Kidney (tissue), 14 donors: Measurements from ENCODE around the gene ZBP1. TPM values are rescaled to one million over a fixed set of nuclear protein-coding genes. Genes with fewer than 3 reads are reported as not detected.

ENCODE experiments used
- DNase-seq, 5 donors: peaks; one replicate each; pipeline ENCODE4 v3.0.0-alpha.2; 2013 to 2020
- FAIRE-seq: peaks from 2 replicates; lab custom pipeline; 2012; peaks lifted over from hg19 to GRCh38; lab: Jason Lieb, UNC
- H3K27ac ChIP-seq, 2 donors: one replicate each; pipeline ENCODE4 v1.7.0; 2013; ENCODE audit warnings: low read depth in 2 of 2, low read length in 2 of 2, inconsistent platforms in 1 of 2
- H3K27me3 ChIP-seq: one replicate; pipeline ENCODE4 v1.7.1; 2013; ENCODE audit warnings: low read length, inconsistent platforms; ENCODE audit not compliant: control insufficient read depth, insufficient read depth
- H3K36me3 ChIP-seq, 3 donors: one replicate each; pipeline versions ENCODE4 v1.7.0 to v1.7.1; 2013; ENCODE audit warnings: low read length in 3 of 3, control low read depth in 1 of 3, inconsistent platforms in 1 of 3; ENCODE audit not compliant: insufficient read depth in 3 of 3, control insufficient read depth in 2 of 3
- H3K4me1 ChIP-seq, 3 donors: one replicate each; pipeline versions ENCODE4 v1.7.0 to v1.7.1; 2013; ENCODE audit warnings: low read length in 3 of 3, inconsistent platforms in 1 of 3, low read depth in 1 of 3; ENCODE audit not compliant: control insufficient read depth in 2 of 3, insufficient read depth in 2 of 3
- H3K4me3 ChIP-seq, 3 donors: one replicate each; pipeline versions ENCODE4 v1.7.0 to v1.8.1; 2013; ENCODE audit warnings: low read length in 3 of 3, control low read depth in 1 of 3, inconsistent platforms in 1 of 3
- H3K9ac ChIP-seq, 3 donors: one replicate each; pipeline versions ENCODE4 v1.7.0 to v1.7.1; 2013; ENCODE audit warnings: low read length in 3 of 3, control low read depth in 1 of 3, inconsistent platforms in 1 of 3
- H3K9me3 ChIP-seq, 3 donors: one replicate each; pipeline versions ENCODE4 v1.7.0 to v1.7.1; 2013; ENCODE audit warnings: low read length in 3 of 3, control low read depth in 1 of 3, inconsistent platforms in 1 of 3; ENCODE audit not compliant: control insufficient read depth in 2 of 3, insufficient read depth in 1 of 3
- intact Hi-C: fragments of 100-400 bp; cut with DNase I; formaldehyde crosslinking; loops from one replicate; pipeline ENCODE4 v1.11.1; 2022
- polyA plus RNA-seq: library from polyadenylated mRNA; stranded (reverse); fragments of 350-450 nt; fragmentation: Illumina TruSeq; extraction: RNeasy Lipid Tissue Mini Kit (QIAGEN cat#74804); gene quantifications from one replicate; pipeline ENCODE4 v1.2.3, GENCODE V29; 2014; ENCODE audit warnings: low read depth, low replicate concordance; ENCODE audit not compliant: insufficient read depth
- total RNA-seq: library from RNA; stranded (reverse); fragmentation: NEBNext Ultra II Directional; extraction: Animal tissue kit (Norgen Biotek cat#: 25700); gene quantifications from one replicate; pipeline ENCODE4 v1.2.1, GENCODE V29; 2021
- TF ChIP-seq, protein P1 (sequence below): IDR thresholded peaks from 3 replicates; pipeline ENCODE4 v1.5.1; 2012; ENCODE audit warnings: mild to moderate bottlenecking, moderate library complexity, borderline replicate concordance; ENCODE audit not compliant: insufficient read depth; ENCODE audit errors: extremely low read depth
- donor health status: control.
- donor health status: control.
- donor health status: control.
- donor health status: control.
- donor health status: control.
- donor health status: DM: yes; HTN: yes; CAD: no.
- donor health status: Normal renal cell carcinoma (clear cell type).

ZBP1 gene
- total and polyA plus RNA-seq, 2 donors from 2014 or later: 3.7 TPM; not detected in 1

DNA sequence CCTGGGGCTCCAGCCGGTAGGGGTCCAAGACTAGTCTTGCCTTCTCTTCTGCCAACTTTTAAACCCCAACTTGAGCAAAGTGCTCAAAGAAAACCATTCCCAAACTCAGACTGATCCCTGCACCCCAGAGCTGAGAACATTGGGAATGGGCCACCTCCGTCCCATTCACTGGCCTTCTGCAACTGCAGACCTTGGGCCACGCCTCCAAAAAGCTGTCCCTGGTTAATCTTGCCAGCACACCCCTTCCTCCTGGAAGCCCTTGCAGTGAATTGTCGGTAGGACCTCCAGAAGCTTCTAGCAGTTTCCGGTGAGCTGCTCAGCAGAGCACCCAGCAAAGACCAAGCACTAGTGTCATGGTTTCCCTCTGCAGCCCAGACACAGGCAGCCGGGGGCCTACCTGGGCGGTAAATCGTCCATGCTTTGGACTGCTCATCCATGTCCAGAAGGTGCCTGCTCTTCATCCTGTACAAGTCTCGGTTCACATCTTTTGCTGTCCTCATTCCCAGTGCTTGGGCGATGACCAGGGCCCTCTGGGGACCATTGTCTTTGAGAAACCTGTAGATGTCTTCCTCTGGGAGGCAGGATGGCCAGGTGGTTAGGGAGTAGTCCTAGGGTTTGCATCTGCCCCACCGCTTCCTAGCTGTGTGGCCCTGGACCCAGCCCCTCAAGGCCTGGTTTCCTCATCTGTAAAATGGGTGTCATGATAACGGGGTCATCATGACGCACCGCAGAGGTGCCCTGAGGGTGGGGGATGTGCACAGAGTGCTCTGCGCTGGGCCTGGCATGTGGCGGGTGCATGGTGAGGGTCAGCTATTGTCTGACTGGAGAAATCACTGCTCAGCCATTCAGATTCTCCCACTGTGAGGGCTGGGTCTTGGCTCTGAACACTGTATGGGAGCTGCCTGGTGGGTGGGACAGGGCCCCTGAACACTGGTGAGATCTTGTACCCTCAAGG is 5.5 kb downstream of the ZBP1 start:
- intact Hi-C loops: no loop called here
- Histone ChIP-seq H3K9ac (no peak overlapping the region), H3K4me3 (no peak overlapping the region), H3K9me3 (no peaks in the 10 kb centered on the region), H3K27me3 (no peaks in the 10 kb centered on the region), H3K36me3 (no peaks in the 10 kb centered on the region), H3K4me1 (no peaks in the 10 kb centered on the region), H3K27ac (no peak overlapping the region)
- TF ChIP-seq, protein P1, sequence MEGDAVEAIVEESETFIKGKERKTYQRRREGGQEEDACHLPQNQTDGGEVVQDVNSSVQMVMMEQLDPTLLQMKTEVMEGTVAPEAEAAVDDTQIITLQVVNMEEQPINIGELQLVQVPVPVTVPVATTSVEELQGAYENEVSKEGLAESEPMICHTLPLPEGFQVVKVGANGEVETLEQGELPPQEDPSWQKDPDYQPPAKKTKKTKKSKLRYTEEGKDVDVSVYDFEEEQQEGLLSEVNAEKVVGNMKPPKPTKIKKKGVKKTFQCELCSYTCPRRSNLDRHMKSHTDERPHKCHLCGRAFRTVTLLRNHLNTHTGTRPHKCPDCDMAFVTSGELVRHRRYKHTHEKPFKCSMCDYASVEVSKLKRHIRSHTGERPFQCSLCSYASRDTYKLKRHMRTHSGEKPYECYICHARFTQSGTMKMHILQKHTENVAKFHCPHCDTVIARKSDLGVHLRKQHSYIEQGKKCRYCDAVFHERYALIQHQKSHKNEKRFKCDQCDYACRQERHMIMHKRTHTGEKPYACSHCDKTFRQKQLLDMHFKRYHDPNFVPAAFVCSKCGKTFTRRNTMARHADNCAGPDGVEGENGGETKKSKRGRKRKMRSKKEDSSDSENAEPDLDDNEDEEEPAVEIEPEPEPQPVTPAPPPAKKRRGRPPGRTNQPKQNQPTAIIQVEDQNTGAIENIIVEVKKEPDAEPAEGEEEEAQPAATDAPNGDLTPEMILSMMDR: no peak
- DNase-seq (peak in 1 of 5 donors; percentile 49), FAIRE-seq (no peak)

DNA sequence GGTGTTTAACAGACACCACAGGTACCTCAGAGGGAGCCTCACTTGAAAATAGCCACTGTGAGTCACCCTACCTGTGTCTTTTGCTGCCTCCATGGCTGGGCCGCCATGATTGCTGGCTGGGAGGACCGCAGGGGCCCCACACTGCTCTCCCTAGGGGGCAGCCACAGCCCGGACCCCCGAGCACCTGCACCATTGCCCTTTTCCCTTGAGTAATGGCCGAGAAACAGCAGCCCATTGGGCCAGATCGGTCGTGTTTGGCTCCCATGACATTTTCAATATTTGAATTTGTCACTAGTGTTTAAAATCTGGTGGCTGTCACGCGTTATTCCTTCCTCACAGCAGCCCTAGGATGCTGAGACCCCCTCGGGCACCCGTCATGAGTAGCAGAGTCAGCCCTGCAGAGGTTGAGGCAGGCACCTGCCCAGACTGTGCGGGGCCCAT is 6.7 kb downstream of the ZBP1 start:
- FAIRE-seq (no peak), DNase-seq (peak in 1 of 5 donors; percentile 48)
- no peaks in the 10 kb centered on the region for H3K36me3 ChIP-seq
- no peak overlapping the region for H3K9ac ChIP-seq
- H3K27me3 ChIP-seq: no peaks in the 10 kb centered on the region
- no peak overlapping the region for H3K4me3 ChIP-seq
- TF ChIP-seq, protein P1: no peak
- no peaks in the 10 kb centered on the region for H3K4me1 ChIP-seq
- H3K27ac ChIP-seq: no peak overlapping the region
- intact Hi-C loops: no loop called here
- no peaks in the 10 kb centered on the region for H3K9me3 ChIP-seq

DNA sequence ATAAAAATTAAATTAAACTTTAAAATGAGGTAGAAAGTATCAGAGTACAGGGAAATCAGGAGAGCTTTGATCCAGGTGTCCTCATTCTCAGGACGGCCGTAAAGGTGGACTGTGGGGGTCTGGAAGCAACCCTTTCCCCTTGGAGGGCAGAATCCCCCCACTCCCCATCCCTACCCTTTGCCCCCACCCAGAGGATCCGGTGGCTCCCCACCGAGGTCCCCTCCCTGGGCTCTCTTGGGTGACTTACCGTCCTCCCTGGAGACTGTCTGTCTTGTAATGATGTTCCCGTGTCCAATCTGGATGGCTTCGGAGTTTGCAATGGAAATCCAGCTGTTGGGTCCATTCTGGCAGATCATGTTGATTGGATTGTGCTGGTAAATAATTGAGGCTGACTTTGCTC is 7.3 kb downstream of the ZBP1 start:
- H3K9me3 ChIP-seq: no peaks in the 10 kb centered on the region
- no peak overlapping the region for H3K27ac ChIP-seq
- no peaks in the 10 kb centered on the region for H3K36me3 ChIP-seq
- H3K27me3 ChIP-seq: no peaks in the 10 kb centered on the region
- FAIRE-seq (no peak), DNase-seq (peak in 1 of 5 donors; percentile 18)
- no peak overlapping the region for H3K4me3 ChIP-seq
- TF ChIP-seq, protein P1: no peak
- intact Hi-C loops: no loop called here
- no peak overlapping the region for H3K9ac ChIP-seq
- no peaks in the 10 kb centered on the region for H3K4me1 ChIP-seq
